ENCODE data around the gene RBMS1. TPM values are rescaled to one million over a fixed set of nuclear protein-coding genes. Genes with fewer than 3 reads are reported as not detected.

The RBMS1 gene
- total and polyA plus RNA-seq, 4 donors: 29.5 to 72.0 (median 49.5) TPM

GRCh38 chr2:160310118-160310828 lies 183.3 kb downstream of the RBMS1 start:
- DNase-seq (ENCODE audit: low read depth in 4 of 6, low spot score in 6 of 6): no peak
- WGBS (ENCODE audit: insufficient coverage): 54% methylated on average over 3 of the region's 8 CpGs
- Histone ChIP-seq H3K4me1 (ENCODE audit: control insufficient read depth, insufficient read depth, low read length) (peaks cover 2% of the 10 kb centered on the region), H3K27ac (ENCODE audit: low read depth, low read length) (no peak overlapping the region), H3K36me3 (ENCODE audit: control insufficient read depth, insufficient read depth, low read length) (no peaks in the 10 kb centered on the region), H3K27me3 (ENCODE audit: control insufficient read depth, insufficient read depth, low read length) (no peaks in the 10 kb centered on the region), H3K9me3 (ENCODE audit: control insufficient read depth, insufficient read depth, low read length) (no peaks in the 10 kb centered on the region), H3K4me3 (ENCODE audit: low read depth, low read length) (no peak overlapping the region)

- DNase-seq (ENCODE audit: low read depth in 4 of 6, low spot score in 6 of 6): no peak
- H3K9me3 ChIP-seq (ENCODE audit: control insufficient read depth, insufficient read depth, low read length): no peaks in the 10 kb centered on the region
- no peak overlapping the region for H3K27ac ChIP-seq (ENCODE audit: low read depth, low read length)
- H3K4me3 ChIP-seq (ENCODE audit: low read depth, low read length): no peak overlapping the region
- H3K36me3 ChIP-seq (ENCODE audit: control insufficient read depth, insufficient read depth, low read length): no peaks in the 10 kb centered on the region
- H3K4me1 ChIP-seq (ENCODE audit: control insufficient read depth, insufficient read depth, low read length): peaks cover 2% of the 10 kb centered on the region
- H3K27me3 ChIP-seq (ENCODE audit: control insufficient read depth, insufficient read depth, low read length): no peaks in the 10 kb centered on the region
Measured at GRCh38 chr2:160309585-160309984, 184.0 kb downstream of the RBMS1 start.

GRCh38 chr2:160308915-160309314 lies 184.7 kb downstream of the RBMS1 start:
- Histone ChIP-seq H3K36me3 (ENCODE audit: control insufficient read depth, insufficient read depth, low read length) (no peaks in the 10 kb centered on the region), H3K27ac (ENCODE audit: low read depth, low read length) (no peak overlapping the region), H3K27me3 (ENCODE audit: control insufficient read depth, insufficient read depth, low read length) (no peaks in the 10 kb centered on the region), H3K9me3 (ENCODE audit: control insufficient read depth, insufficient read depth, low read length) (no peaks in the 10 kb centered on the region), H3K4me3 (ENCODE audit: low read depth, low read length) (no peak overlapping the region), H3K4me1 (ENCODE audit: control insufficient read depth, insufficient read depth, low read length) (peaks cover 2% of the 10 kb centered on the region)
- WGBS (ENCODE audit: insufficient coverage): 87% methylated on average over 3 of the region's 5 CpGs
- no peak for DNase-seq (ENCODE audit: low read depth in 4 of 6, low spot score in 6 of 6)

- DNase-seq (ENCODE audit: low read depth in 4 of 6, low spot score in 6 of 6): no peak
- 80% methylated on average over 1 of the region's 3 CpGs for whole genome bisulfite sequencing (ENCODE audit: insufficient coverage)
- Histone ChIP-seq H3K9me3 (ENCODE audit: control insufficient read depth, insufficient read depth, low read length) (no peaks in the 10 kb centered on the region), H3K4me1 (ENCODE audit: control insufficient read depth, insufficient read depth, low read length) (peaks cover 2% of the 10 kb centered on the region), H3K27ac (ENCODE audit: low read depth, low read length) (no peak overlapping the region), H3K27me3 (ENCODE audit: control insufficient read depth, insufficient read depth, low read length) (no peaks in the 10 kb centered on the region), H3K36me3 (ENCODE audit: control insufficient read depth, insufficient read depth, low read length) (no peaks in the 10 kb centered on the region), H3K4me3 (ENCODE audit: low read depth, low read length) (no peak overlapping the region)
Measured at GRCh38 chr2:160308476-160308875, 185.1 kb downstream of the RBMS1 start.

- Histone ChIP-seq H3K27ac (ENCODE audit: low read depth, low read length) (no peak overlapping the region), H3K27me3 (ENCODE audit: control insufficient read depth, insufficient read depth, low read length) (no peaks in the 10 kb centered on the region), H3K4me1 (ENCODE audit: control insufficient read depth, insufficient read depth, low read length) (no peaks in the 10 kb centered on the region), H3K9me3 (ENCODE audit: control insufficient read depth, insufficient read depth, low read length) (no peaks in the 10 kb centered on the region), H3K4me3 (ENCODE audit: low read depth, low read length) (no peak overlapping the region), H3K36me3 (ENCODE audit: control insufficient read depth, insufficient read depth, low read length) (no peaks in the 10 kb centered on the region)
- DNase-seq (ENCODE audit: low read depth in 4 of 6, low spot score in 6 of 6): peak in 2 of 6 donors; percentile 49 to 72
- 31% methylated on average over 7 of the region's 10 CpGs for WGBS (ENCODE audit: insufficient coverage)
Measured at GRCh38 chr2:160306985-160307384, 186.6 kb downstream of the RBMS1 start.

- Histone ChIP-seq H3K9me3 (ENCODE audit: control insufficient read depth, insufficient read depth, low read length) (no peaks in the 10 kb centered on the region), H3K4me1 (ENCODE audit: control insufficient read depth, insufficient read depth, low read length) (no peaks in the 10 kb centered on the region), H3K36me3 (ENCODE audit: control insufficient read depth, insufficient read depth, low read length) (no peaks in the 10 kb centered on the region), H3K27ac (ENCODE audit: low read depth, low read length) (no peak overlapping the region), H3K4me3 (ENCODE audit: low read depth, low read length) (no peak overlapping the region), H3K27me3 (ENCODE audit: control insufficient read depth, insufficient read depth, low read length) (no peaks in the 10 kb centered on the region)
- no peak for DNase-seq (ENCODE audit: low read depth in 4 of 6, low spot score in 6 of 6)
- no CpG with 5 or more reads among the region's 4 CpGs for WGBS (ENCODE audit: insufficient coverage)
Measured at GRCh38 chr2:160305081-160305750, 188.4 kb downstream of the RBMS1 start.

GRCh38 chr2:160303527-160303926 lies 190.1 kb downstream of the RBMS1 start:
- Histone ChIP-seq H3K36me3 (ENCODE audit: control insufficient read depth, insufficient read depth, low read length) (peaks cover 2% of the 10 kb centered on the region), H3K27ac (ENCODE audit: low read depth, low read length) (no peak overlapping the region), H3K4me3 (ENCODE audit: low read depth, low read length) (no peak overlapping the region), H3K4me1 (ENCODE audit: control insufficient read depth, insufficient read depth, low read length) (no peaks in the 10 kb centered on the region), H3K27me3 (ENCODE audit: control insufficient read depth, insufficient read depth, low read length) (no peaks in the 10 kb centered on the region), H3K9me3 (ENCODE audit: control insufficient read depth, insufficient read depth, low read length) (no peaks in the 10 kb centered on the region)
- DNase-seq (ENCODE audit: low read depth in 4 of 6, low spot score in 6 of 6): no peak
- WGBS (ENCODE audit: insufficient coverage): 80% methylated on average over 1 of the region's 3 CpGs

- 100% methylated on average over 1 of the region's 2 CpGs for WGBS (ENCODE audit: insufficient coverage)
- no peaks in the 10 kb centered on the region for H3K27me3 ChIP-seq (ENCODE audit: control insufficient read depth, insufficient read depth, low read length)
Measured at GRCh38 chr2:160303076-160303475, 190.5 kb downstream of the RBMS1 start.

GRCh38 chr2:160301420-160301819 lies 192.2 kb downstream of the RBMS1 start:
- peaks cover 2% of the 10 kb centered on the region for H3K36me3 ChIP-seq (ENCODE audit: control insufficient read depth, insufficient read depth, low read length)
- no peak overlapping the region for H3K27ac ChIP-seq (ENCODE audit: low read depth, low read length)
- 100% methylated on average over 2 of the region's 2 CpGs for WGBS (ENCODE audit: insufficient coverage)
- no peak overlapping the region for H3K4me3 ChIP-seq (ENCODE audit: low read depth, low read length)
- DNase-seq (ENCODE audit: low read depth in 4 of 6, low spot score in 6 of 6): no peak
- no peaks in the 10 kb centered on the region for H3K9me3 ChIP-seq (ENCODE audit: control insufficient read depth, insufficient read depth, low read length)
- H3K4me1 ChIP-seq (ENCODE audit: control insufficient read depth, insufficient read depth, low read length): no peaks in the 10 kb centered on the region
- no peaks in the 10 kb centered on the region for H3K27me3 ChIP-seq (ENCODE audit: control insufficient read depth, insufficient read depth, low read length)

More at GRCh38 chr2:160303076-160303475, 190.5 kb downstream of the RBMS1 start:
- H3K27ac ChIP-seq (ENCODE audit: low read depth, low read length): no peak overlapping the region
- no peak for DNase-seq (ENCODE audit: low read depth in 4 of 6, low spot score in 6 of 6)
- no peaks in the 10 kb centered on the region for H3K9me3 ChIP-seq (ENCODE audit: control insufficient read depth, insufficient read depth, low read length)
- H3K4me3 ChIP-seq (ENCODE audit: low read depth, low read length): no peak overlapping the region
- no peaks in the 10 kb centered on the region for H3K4me1 ChIP-seq (ENCODE audit: control insufficient read depth, insufficient read depth, low read length)
- peaks cover 2% of the 10 kb centered on the region for H3K36me3 ChIP-seq (ENCODE audit: control insufficient read depth, insufficient read depth, low read length)

- Histone ChIP-seq H3K27me3 (ENCODE audit: control insufficient read depth, insufficient read depth, low read length) (no peaks in the 10 kb centered on the region), H3K4me3 (ENCODE audit: low read depth, low read length) (no peak overlapping the region), H3K27ac (ENCODE audit: low read depth, low read length) (no peak overlapping the region), H3K4me1 (ENCODE audit: control insufficient read depth, insufficient read depth, low read length) (no peaks in the 10 kb centered on the region), H3K36me3 (ENCODE audit: control insufficient read depth, insufficient read depth, low read length) (peaks cover 2% of the 10 kb centered on the region), H3K9me3 (ENCODE audit: control insufficient read depth, insufficient read depth, low read length) (no peaks in the 10 kb centered on the region)
- 67% methylated on average over 1 of the region's 1 CpG for WGBS (ENCODE audit: insufficient coverage)
- DNase-seq (ENCODE audit: low read depth in 4 of 6, low spot score in 6 of 6): no peak
Measured at GRCh38 chr2:160300203-160300602, 193.4 kb downstream of the RBMS1 start.

Data from spinal cord (tissue), 10 donors.